WI38 (cell line): ENCODE data around the gene ATP5F1C.

ENCODE experiments used
- H3K4me3 ChIP-seq: 2 replicates; pipeline ENCODE4 v1.5.1; 2011; ENCODE audit warnings: low read depth, mild to moderate bottlenecking, control low read depth, low read length
- TF ChIP-seq, protein P1 (sequence below): IDR thresholded peaks from 2 replicates; pipeline ENCODE4 v1.5.1; 2012; ENCODE audit warnings: low read depth, mild to moderate bottlenecking, control low read depth, low read length

Gene ATP5F1C

DNA sequence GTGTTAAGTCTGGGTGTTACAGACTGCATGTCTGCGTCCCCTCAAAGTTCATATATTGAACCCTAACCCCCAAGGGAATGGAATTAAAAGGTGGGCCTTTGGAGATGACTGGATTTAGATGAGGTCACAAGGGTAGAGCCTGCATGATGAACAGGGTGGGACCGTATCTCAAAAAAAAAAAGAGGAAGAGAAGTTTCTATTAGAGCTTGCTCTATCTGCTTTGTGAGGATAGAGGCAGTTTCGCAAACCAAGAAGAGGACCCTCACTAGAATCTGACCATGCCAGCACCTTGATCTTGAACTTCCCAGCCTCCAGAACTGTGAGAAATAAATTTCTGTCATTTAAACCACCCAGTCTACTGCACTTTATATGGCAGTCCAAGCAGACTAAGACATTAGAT lies 1.5 kb upstream of the ATP5F1C start:
- H3K4me3 ChIP-seq, result peak overlapping the region; percentile 97
- TF ChIP-seq, protein P1, sequence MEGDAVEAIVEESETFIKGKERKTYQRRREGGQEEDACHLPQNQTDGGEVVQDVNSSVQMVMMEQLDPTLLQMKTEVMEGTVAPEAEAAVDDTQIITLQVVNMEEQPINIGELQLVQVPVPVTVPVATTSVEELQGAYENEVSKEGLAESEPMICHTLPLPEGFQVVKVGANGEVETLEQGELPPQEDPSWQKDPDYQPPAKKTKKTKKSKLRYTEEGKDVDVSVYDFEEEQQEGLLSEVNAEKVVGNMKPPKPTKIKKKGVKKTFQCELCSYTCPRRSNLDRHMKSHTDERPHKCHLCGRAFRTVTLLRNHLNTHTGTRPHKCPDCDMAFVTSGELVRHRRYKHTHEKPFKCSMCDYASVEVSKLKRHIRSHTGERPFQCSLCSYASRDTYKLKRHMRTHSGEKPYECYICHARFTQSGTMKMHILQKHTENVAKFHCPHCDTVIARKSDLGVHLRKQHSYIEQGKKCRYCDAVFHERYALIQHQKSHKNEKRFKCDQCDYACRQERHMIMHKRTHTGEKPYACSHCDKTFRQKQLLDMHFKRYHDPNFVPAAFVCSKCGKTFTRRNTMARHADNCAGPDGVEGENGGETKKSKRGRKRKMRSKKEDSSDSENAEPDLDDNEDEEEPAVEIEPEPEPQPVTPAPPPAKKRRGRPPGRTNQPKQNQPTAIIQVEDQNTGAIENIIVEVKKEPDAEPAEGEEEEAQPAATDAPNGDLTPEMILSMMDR, result no peak

DNA sequence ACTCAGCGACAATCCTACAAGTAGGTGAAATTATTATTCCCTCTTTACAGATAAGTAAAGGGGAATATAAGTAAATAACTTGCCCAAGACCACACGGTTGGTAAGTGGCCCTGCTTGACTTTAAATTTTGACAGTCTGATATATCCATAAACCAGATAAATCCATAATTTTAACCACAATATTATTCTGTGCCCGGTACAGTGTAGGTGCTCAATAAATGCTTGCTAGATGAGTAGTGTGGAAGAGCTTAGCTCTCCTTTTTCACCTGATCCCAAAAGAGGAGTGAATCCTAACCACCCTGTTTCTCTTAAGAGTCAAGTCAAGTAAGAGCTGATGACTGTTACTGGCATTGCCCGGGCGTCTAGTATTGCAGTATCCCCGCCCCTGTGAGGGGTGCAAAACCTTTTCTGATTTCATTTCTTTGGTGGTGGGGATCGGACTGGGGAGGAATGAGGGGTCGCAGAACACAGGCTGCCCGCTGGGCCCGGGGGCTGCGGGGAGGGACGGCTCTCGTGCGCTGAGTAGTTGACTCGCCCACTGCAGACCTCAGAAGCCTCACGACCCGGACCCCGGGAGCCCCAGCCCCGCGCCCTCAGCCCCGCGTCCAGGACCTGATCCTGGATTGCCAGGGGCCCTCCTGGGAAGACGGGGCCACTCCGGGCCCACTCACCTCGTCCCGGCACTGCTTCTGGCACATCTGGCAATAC lies 674 bp upstream of the ATP5F1C start:
- peak overlapping the region; percentile 97 for H3K4me3 ChIP-seq
- TF ChIP-seq, protein P1, result no peak

DNA sequence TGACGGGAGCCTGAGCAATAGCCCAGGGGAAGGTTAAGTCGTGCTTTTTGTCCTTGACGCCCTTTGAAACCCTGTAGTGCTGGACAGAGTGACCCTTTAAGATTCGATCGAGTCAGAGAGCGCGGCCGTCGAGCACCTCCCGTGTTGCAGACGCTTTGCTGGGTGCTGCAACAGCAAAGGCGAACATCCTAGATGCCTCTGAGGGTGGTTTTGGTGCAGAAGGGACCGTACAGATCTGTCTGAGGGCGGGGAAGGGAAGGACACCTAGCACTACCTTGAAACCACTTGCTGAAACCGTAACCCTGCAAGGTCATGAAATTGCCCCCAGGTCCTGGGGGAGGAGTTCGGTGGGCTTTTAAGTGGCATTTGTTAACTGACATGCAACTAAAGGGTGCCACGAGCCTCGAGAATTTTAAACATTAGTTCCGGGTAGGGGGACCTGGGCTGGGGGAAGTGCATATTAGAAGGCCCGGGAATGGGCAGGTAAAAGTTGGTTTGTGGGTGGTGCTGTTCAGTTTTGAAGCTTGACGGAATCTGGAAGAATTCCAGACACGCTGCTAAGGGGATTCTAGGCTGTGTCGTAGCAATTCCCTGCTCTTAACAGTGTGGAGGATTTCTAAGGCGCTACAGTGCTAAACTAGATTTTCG lies 786 bp downstream of the ATP5F1C start:
- H3K4me3 ChIP-seq, result peak overlapping the region; percentile 97
- TF ChIP-seq, protein P1, result no peak

DNA sequence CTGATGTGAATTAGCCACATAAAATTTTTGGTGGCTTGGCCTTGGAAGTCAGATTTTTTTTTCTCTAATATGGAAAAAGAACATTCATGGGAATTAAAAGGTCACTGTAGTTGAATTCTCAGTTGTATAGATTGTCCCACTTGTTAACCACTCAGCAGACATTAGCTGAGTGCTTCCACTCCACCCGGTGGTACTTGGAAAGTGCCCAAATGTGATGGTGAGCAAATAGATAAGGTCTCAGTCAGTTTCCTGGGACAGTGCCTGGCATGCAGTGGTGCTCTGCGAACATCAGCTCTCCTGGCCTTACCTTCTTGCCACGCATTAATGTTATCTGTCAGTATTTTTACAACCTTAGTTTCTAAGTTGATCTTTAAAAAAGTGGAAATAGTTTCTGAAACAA lies 1.4 kb downstream of the ATP5F1C start:
- peak overlapping the region; percentile 97 for H3K4me3 ChIP-seq

DNA sequence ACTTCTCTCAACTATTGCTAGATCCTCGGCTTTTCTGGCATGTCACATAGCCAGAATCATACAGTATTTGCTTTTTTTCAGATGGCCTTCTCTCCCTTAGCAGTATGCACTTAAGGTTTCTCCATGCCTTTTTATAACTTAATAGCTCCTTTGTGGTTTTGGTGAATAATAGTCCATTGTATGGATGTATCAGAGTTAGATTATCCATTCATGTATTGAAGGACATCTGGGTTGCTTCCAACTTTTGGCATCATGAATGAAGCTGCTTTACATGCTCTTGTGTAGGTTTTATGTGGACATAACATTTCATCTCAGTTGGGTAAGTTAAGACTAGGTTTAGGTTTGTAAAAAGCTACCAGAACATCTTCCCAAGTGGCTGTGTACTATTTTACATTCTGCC lies 4.6 kb downstream of the ATP5F1C start:
- TF ChIP-seq, protein P1, result no peak
- H3K4me3 ChIP-seq, result no peak overlapping the region

More for the DNA sequence above, 1.4 kb downstream of the ATP5F1C start:
- TF ChIP-seq, protein P1, result no peak

DNA sequence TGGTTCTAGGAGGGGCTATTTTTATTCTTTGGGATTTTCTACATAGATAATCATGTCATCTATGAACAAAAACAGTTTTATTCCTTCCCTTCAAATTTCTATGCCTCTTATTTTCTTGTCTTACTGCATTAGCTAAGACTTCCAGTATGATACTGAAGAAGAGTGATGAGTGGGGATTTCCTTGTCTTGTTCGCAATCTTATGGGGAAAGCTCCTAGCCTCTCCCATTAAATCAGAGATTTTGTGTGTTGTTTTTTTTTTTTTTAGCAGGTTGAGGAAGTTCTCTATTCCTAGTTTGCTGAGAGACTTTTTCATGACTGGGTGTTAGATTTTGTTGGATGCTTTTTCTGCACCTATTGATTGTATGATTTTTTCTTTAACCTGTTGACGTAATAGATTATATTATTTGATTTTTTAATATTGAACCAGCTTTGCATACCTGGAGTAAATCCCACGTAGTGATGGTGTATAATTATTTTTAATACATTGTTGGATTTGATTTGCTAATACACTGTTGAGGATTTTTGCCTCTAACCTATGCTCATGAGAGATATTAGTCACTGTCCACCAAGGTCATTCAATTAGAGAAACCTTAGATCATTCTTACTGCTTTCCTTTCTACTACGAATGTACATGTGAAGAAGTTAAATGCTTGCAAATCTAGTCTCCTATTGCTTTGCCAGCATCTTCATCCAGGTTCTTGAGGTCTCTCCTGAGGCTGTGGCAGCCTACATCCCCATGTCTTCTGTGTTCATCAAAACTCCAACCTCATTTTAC lies 6.5 kb downstream of the ATP5F1C start:
- no peak overlapping the region for H3K4me3 ChIP-seq
- TF ChIP-seq, protein P1, result no peak

DNA sequence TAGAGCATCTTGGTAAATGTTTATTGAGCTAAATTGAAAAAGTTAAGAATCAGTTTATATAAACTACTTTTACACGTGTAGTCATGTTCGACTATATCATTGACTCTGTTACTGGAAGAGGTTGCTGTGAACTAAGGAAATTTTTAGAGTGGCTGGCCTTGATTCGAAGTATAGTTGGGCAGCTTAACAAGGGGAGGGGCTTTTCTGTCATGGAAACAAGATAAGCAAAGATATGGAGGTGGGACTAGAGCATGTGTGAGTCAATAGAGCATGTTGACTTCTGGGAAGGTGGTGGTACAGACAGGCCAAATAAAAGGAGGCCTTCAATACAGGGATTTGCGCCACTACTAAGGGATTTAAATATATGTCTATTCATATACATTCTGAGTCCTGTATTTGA lies 7.6 kb downstream of the ATP5F1C start:
- TF ChIP-seq, protein P1, result no peak
- H3K4me3 ChIP-seq, result no peak overlapping the region
